SJSA1 (cell line): Measurements from ENCODE around the gene PARD6A. TPM values are rescaled to one million over a fixed set of nuclear protein-coding genes. Genes with fewer than 3 reads are reported as not detected.

ENCODE experiments used
- DNase-seq, 2 experiments: peaks; one replicate each; pipeline ENCODE4 v3.0.0-alpha.2; 2015 to 2020; ENCODE audit warnings: low spot score in 2 of 2, low read depth in 1 of 2
- H3K27ac ChIP-seq: fragments of 250-450 bp; sonication (Bioruptor Pico); 2 replicates; pipeline ENCODE4 v1.5.1; 2020; ENCODE audit warnings: mild to moderate bottlenecking, moderate library complexity
- H3K27me3 ChIP-seq: fragments of 250-450 bp; sonication (Bioruptor Pico); replicated peaks from 2 replicates; pipeline ENCODE4 v1.5.1; 2020; ENCODE audit warnings: mild to moderate bottlenecking, moderate library complexity
- H3K36me3 ChIP-seq: fragments of 250-450 bp; sonication (Bioruptor Pico); 2 replicates; pipeline ENCODE4 v1.5.1; 2020; ENCODE audit warnings: mild to moderate bottlenecking
- H3K4me1 ChIP-seq: fragments of 250-450 bp; sonication (Bioruptor Pico); replicated peaks from 2 replicates; pipeline ENCODE4 v1.6.1; 2021; ENCODE audit warnings: mild to moderate bottlenecking
- H3K4me3 ChIP-seq: fragments of 250-450 bp; sonication (Bioruptor Pico); 2 replicates; pipeline ENCODE4 v1.5.1; 2020; ENCODE audit warnings: mild to moderate bottlenecking
- H3K9me3 ChIP-seq: fragments of 250-450 bp; sonication (Bioruptor Pico); replicated peaks from 2 replicates; pipeline ENCODE4 v1.5.1; 2020; ENCODE audit warnings: mild to moderate bottlenecking
- total RNA-seq: library from RNA; depleted of rRNA; stranded (reverse); fragments of >200 nt; shearing (Covaris generic); gene quantifications from 2 replicates; pipeline ENCODE4 v1.2.3, GENCODE V29; 2014

Gene PARD6A
- total RNA-seq, 1 experiment from 2014 or later = 0.26 TPM

DNA sequence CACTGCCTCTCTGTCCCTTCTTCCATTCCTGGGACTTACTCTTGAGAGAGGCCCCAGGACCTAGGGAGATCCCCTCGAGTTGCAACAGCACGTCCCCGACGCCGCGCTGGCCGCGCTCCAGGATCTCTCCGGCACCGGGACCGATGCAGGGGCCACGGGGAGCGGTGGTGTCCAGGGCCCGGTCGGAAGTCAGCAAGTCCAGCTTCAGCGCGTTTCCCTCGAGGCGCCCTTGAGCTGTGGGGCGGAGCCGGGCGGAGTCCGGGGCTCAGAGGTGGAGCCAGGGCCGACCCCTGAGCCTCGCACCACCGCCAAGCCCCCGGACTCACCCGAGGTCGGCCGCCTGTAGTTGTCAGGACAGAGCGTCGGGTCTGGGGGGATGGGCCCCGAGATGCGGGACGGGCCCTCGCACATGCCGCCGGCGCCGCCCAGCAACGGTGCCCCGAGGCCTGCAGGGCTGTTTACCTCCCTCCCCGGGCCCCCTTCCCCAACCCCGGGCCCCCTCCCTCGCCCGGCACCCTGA, 5.3 kb downstream of the PARD6A start:
- H3K36me3 ChIP-seq = no peaks in the 10 kb centered on the region
- H3K4me3 ChIP-seq = peak overlapping the region; percentile 47
- no peak for DNase-seq
- no peak overlapping the region for H3K27ac ChIP-seq
- peaks cover 26% of the 10 kb centered on the region for H3K4me1 ChIP-seq
- H3K9me3 ChIP-seq = peaks cover 2% of the 10 kb centered on the region; the same call in 1 of the 2 replicates
- no peaks in the 10 kb centered on the region for H3K27me3 ChIP-seq

DNA sequence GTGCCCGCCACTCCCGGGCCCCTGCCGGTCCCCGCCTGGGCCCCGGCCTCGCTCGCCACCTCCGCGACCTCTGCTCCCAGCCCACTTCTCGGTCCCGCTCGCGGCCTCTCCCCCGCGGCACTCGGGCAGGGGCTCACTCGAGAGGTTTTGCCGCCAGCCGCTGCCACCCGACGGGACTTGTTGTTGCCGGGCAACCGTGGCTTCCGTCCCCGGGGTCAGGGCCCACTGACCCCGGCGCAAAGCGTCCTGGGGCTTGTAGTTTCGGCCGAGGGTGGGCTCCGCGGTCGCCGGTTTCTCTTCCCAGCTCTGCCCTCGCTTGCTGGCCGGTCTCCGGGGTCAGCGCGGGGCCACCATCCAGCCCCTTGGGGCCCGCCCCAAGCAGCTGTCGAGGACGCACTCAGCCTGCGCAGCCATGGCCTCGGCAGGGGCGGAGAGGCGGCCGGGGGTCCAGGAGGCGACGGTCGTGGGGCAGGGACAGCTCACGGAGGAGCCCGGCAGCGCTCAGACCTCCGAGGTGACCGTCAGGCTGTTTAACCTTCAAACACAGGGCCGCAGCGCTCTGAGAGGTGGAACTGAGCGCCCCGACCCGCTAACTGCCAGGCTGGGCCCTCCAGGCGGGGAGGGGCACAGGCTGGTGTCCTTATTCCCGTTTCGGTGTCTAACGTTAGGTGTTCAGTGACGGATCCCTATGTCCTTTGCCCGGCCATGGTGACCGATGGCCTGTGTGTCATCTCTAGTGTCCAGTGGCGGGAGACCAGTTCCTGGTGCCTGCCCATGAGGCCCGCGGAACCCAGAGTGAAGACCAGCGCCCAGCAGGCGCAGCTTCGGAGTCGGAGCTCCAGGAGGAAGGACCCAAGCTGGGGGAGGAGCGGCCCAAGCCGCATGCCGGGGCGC, 6.0 kb downstream of the PARD6A start, which contains the start of the genes C16orf86 and ENKD1:
Gene C16orf86 (plus strand): TSS at position 256 of the 894 bp plus-strand sequence. CDS start 157 bp downstream, at position 413.
Gene ENKD1 (minus strand): TSS at position 192 of the 894 bp plus-strand sequence. CDS start 308 bp downstream, outside the sequence.
- H3K27me3 ChIP-seq = no peaks in the 10 kb centered on the region
- peak in 1 of 2 experiments; percentile 74 for DNase-seq
- peak within 1 kb of the TSS; percentile 47 for H3K4me3 ChIP-seq
- H3K4me1 ChIP-seq = peaks cover 25% of the 10 kb centered on the region
- H3K36me3 ChIP-seq = no peaks in the 10 kb centered on the region
- H3K9me3 ChIP-seq = peaks cover 2% of the 10 kb centered on the region; the same call in 1 of the 2 replicates
- 0 out of 2 replicates have a peak within 1 kb of the TSS, but pooled peaks have one; percentile 1 for H3K27ac ChIP-seq

DNA sequence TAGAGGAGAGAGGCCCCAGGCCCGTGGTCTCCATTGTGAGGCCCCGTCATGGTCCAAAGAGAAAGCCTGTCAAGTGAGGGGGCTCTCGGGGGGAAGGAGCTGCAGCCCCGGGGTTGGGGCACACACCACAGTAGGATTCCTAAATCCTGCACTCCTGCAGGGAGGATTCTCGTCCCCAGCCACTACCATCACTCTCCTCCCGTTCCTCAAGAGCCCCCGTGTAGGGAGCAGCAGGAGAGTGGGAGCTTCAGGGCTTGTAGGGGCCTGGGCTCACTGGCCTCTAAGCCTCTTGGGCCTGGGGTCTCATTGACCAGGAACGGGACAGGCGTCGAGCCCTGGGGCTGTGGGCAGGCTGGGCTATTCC, 6.7 kb downstream of the PARD6A start:
- no peaks in the 10 kb centered on the region for H3K27me3 ChIP-seq
- DNase-seq = no peak
- no peak overlapping the region for H3K27ac ChIP-seq
- peaks cover 2% of the 10 kb centered on the region; the same call in 1 of the 2 replicates for H3K9me3 ChIP-seq
- no peak overlapping the region for H3K4me3 ChIP-seq
- H3K36me3 ChIP-seq = no peaks in the 10 kb centered on the region
- peaks cover 25% of the 10 kb centered on the region for H3K4me1 ChIP-seq

DNA sequence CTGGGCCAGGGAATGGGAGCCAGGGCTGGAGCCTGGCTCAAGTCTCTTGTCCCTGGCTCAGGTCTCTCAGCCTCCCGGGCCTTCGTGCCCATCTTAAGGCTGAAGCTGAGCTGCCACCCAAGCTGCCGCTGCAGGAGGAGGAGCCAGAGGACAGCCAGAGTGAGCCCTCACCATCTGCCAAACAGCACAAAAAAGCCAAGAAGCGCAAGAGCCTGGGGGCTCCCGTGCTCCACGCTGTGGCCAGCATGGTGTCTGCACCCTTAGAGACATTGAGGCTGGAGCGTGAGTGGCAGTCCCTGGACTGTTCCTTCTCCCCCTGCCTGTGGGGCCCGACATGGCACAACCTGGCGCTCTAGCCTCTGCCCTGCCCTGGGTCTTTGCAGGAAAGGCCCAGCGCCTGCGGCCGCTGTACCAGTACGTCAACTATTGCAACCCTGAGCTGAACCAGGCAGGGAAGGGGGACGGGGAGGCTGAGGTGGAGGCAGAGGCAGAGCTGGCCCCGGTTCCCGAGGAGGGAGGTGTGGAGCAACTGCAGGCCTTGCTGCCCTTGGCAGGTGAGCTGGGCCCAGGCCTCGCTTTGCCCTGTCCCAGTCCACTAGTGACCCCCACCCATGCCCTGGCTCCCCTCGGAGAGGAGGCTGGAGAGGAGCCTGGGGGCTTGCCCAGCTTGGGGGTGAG, 7.2 kb downstream of the PARD6A start:
- H3K4me1 ChIP-seq = peaks cover 25% of the 10 kb centered on the region
- peaks cover 2% of the 10 kb centered on the region; the same call in 1 of the 2 replicates for H3K9me3 ChIP-seq
- H3K27me3 ChIP-seq = no peaks in the 10 kb centered on the region
- H3K4me3 ChIP-seq = no peak overlapping the region
- H3K27ac ChIP-seq = no peak overlapping the region
- H3K36me3 ChIP-seq = no peaks in the 10 kb centered on the region
- DNase-seq = peak; percentile 91 to 95

DNA sequence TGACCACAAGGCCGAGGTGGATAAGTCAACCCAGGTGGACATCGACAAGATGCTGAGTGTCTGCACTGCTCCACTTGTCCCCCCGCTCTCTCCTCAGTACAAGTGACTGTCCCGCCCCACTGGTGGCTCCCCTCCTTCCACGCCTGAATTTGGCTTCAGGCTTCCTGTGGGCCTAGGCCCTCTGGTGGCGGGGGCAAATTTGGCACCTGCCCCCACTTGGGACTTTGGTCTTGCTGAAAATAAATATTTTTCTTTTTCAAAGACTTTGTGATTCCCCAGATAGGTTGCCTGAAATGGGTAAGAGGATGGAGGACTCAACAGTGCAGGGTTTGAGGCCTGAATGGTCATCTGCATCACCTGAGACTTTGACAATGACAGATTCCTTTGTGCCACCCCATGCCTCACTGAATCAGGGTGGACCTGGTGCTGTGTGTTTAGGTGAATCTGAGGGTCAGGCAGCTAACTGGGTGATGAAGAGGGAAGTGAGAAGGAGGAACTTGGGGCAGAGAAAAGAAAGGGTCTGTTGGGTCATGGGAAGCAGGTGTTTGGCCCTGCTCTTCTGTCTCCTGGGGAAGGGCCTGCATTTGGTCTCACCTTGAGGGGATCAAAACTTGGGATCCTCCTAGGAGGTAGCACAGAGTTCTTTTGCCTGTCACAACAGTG, 7.9 kb downstream of the PARD6A start:
- no peak for DNase-seq
- Histone ChIP-seq H3K4me3 (no peak overlapping the region), H3K36me3 (no peaks in the 10 kb centered on the region), H3K27me3 (no peaks in the 10 kb centered on the region), H3K9me3 (peaks cover 2% of the 10 kb centered on the region; the same call in 1 of the 2 replicates), H3K4me1 (peaks cover 25% of the 10 kb centered on the region), H3K27ac (no peak overlapping the region)

DNA sequence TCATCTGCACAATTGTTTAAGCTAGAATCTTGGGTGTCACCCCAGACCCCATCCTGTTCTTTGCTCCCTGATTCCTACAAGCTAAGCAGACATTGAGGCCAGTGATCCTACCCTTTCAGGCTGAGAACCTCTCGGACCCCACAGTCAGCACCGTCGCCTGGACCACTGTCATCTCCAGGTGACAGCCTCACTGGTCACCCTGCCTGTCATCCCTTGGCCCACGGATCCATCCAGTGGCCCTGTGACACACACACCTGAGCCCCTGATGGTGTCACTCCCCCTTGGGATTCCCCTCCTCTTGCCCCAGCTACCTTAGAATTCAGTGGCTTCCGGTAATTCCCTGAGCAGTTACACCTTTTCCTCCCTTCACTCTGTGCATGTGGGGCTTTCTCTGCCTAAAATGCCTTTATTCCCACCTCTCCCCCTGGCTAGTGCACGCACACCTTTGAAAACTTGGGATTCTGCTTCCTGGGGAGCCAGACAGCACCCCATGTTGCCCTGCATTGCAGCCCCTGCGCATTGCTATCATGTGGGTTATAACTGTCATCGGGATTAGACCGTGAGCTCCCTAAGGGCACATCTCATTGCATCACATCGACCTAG, 8.8 kb downstream of the PARD6A start:
- DNase-seq = no peak
- Histone ChIP-seq H3K27me3 (no peaks in the 10 kb centered on the region), H3K27ac (no peak overlapping the region), H3K9me3 (peaks cover 2% of the 10 kb centered on the region; the same call in 1 of the 2 replicates), H3K4me1 (peaks cover 25% of the 10 kb centered on the region), H3K36me3 (no peaks in the 10 kb centered on the region), H3K4me3 (no peak overlapping the region)

DNA sequence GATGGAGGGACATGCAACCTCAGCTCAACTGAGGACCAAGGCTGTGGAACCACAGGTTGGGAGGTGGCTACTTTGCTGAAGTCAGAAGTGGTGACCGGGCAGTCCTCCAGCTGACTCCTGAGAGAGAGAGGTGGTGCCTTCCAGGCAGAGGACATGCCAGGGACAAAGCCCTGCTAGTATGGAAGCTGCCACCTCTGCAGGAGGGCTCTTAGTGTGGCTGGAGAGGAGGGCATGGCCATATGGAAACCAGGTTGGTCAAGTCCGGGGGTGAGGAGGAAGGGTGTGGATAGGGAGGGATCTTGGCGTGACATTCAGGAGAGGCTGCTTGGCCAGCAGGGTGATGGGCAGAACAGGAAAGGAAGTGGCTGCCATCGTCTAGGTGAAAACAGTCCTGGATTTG, 11.5 kb downstream of the PARD6A start:
- H3K4me1 ChIP-seq = peaks cover 10% of the 10 kb centered on the region
- H3K27ac ChIP-seq = no peak overlapping the region
- H3K27me3 ChIP-seq = no peaks in the 10 kb centered on the region
- no peaks in the 10 kb centered on the region for H3K36me3 ChIP-seq
- no peak overlapping the region for H3K4me3 ChIP-seq
- no peak for DNase-seq
- no peaks in the 10 kb centered on the region for H3K9me3 ChIP-seq

DNA sequence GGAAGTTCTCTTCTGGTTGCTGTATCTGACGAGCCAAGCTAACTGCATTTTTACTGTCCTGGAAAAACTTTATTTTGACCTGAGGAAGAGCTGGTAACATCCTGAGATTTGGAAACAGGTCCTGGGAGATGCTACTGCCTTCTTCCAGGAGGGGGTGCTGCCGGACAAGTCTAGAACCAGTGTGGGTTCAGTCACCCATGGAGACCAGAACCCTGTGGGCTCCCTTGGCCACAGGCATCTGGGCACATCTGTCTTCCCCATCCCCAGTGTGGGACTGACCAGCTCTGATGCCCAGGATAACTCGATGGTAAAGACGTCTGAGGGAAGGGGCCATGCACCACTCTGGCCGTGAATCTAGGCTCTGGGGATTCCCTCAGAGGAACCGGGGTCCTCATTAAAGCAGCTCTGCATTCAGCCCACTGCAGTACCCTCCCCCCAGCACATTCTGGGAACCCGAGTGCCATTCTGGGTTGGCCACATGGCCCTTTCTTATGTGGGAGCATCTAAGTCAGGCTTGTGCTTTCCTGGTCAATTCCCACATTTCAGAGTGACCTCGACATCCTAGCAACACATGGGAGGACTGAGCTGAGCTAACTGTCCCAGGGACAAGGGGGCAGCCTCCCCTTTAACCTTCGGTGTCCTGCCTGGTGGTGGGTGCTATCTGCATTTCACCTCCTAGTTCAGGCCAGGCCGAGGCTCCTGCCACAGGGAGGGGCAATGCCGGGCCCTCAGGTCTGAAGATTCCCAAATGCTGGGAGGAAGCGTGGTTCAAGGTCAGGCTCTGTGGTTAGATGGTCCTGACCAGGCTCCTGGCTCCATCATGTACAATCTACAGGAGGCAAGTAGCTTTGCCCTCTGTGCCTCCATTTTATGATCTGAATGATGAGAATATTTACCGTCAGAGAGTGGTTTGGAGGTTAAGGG, 12.2 kb downstream of the PARD6A start:
- Histone ChIP-seq H3K4me1 (peaks cover 4% of the 10 kb centered on the region; the same call in 1 of the 2 replicates), H3K27me3 (no peaks in the 10 kb centered on the region), H3K4me3 (no peak overlapping the region), H3K9me3 (no peaks in the 10 kb centered on the region), H3K27ac (no peak overlapping the region), H3K36me3 (no peaks in the 10 kb centered on the region)
- DNase-seq = no peak

DNA sequence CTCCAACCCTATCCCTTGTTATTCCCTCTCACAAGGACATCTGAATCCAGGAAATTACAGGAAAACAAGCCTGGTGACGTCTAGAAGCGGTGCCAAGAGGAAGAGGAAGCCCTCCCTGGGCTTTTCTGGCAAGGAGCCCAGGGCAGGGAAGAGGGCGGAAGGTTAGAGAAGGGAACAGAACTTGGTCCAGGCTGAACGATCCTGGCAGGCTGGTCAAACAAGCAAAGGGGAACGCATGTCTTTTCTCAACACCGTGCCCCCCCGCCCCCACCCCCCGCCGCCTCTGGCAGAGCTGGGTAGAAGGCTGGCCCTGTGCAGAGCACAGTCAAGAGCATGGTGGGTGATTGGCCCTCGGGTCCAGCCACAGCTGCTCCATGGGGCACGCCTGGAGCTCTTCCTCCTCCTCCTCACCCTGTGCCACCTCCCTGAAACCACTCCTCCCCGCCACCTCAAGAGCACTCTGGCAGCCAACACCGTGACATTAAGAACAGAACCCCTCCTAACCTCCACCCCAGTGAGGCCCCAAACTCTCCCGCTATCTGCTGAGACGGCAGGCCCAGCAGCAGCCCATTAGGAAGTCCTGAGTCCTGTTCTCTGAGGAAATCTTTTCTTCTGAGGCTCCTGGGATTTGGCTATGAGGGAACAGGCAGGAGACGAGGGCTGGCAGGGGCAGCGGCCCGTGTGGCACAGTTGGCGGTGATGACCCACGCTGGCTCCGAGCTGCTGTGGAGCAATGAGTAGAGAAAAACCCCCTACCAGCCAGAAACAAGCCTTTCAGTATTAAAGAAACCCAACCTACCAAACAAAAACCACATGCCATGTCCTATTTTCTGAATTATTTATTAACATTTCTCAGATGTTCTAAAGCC, 13.2 kb downstream of the PARD6A start:
- no peaks in the 10 kb centered on the region for H3K4me1 ChIP-seq
- H3K9me3 ChIP-seq = no peaks in the 10 kb centered on the region
- H3K27ac ChIP-seq = no peak overlapping the region
- H3K27me3 ChIP-seq = no peaks in the 10 kb centered on the region
- DNase-seq = no peak
- H3K4me3 ChIP-seq = no peak overlapping the region
- H3K36me3 ChIP-seq = no peaks in the 10 kb centered on the region

DNA sequence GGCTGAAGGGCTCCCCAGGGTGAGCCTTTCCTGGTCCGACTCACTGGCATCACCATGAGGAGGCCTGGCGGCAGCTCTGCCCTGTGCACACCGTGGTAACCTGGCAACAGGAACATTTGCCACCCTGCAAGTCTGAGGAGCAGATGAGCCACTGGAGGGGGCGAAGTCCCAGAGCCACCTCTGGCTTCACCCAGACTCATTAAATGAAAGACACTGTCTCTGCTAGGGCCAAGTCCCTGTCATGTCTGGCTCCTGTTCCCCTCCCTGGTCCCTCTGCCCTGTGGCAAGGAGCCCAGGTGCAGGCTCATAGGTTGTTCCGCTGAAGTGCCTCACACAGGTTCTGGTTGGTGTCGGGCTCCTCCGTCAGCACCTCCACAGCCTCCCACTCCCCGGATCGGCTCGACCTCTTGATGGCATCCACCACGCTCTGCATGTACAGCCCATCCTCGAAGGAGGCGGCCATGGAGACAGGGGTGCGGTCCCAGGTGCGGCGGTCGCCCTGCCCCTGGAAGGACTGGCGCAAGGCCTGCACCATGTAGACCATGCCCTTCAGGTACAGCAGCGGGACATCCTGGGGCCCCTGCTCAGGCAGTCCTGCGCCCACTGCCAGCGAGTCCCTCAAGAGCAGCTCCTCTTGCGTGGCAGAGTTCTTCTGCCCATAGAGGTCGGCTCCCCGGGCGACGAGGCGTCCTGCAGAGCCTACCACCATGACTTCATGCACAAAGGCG, 14.3 kb downstream of the PARD6A start:
- H3K27me3 ChIP-seq = no peaks in the 10 kb centered on the region
- no peaks in the 10 kb centered on the region for H3K36me3 ChIP-seq
- H3K4me1 ChIP-seq = no peaks in the 10 kb centered on the region
- H3K27ac ChIP-seq = no peak overlapping the region
- H3K4me3 ChIP-seq = no peak overlapping the region
- no peak for DNase-seq
- H3K9me3 ChIP-seq = no peaks in the 10 kb centered on the region

DNA sequence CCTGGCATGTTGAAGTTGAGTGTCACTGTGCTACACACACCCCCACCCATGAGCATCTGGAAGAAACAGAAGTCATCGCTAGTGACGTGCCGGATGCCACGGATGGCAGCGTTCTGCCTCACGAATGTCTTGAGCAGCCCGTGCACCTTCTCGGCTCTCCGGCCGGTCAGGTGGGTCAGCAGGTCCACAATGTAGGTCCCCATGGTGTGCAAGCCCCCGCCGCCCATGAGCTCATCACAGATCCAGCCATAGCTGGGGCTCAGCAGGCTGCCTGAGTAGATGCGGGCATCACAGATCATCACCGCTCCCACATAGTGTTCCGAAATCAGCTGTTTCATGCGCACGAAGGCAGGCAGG, 14.8 kb downstream of the PARD6A start:
- Histone ChIP-seq H3K9me3 (no peaks in the 10 kb centered on the region), H3K27me3 (no peaks in the 10 kb centered on the region), H3K4me1 (no peaks in the 10 kb centered on the region), H3K27ac (no peak overlapping the region), H3K4me3 (no peak overlapping the region), H3K36me3 (no peaks in the 10 kb centered on the region)
- DNase-seq = no peak
